BE2C (cell line): ENCODE results near the gene PRPF6. TPM values are rescaled to one million over a fixed set of nuclear protein-coding genes. Genes with fewer than 3 reads are reported as not detected.

Experiments used
- DNase-seq: peaks from one replicate; pipeline ENCODE4 v3.0.0-alpha.2; 2020
- H3K27me3 ChIP-seq: fragments of 250-450 bp; sonication (Bioruptor Pico); 2 replicates; pipeline ENCODE4 v1.5.1; 2020; ENCODE audit warnings: mild to moderate bottlenecking
- H3K36me3 ChIP-seq: fragments of 250-450 bp; sonication (Bioruptor Pico); 2 replicates; pipeline ENCODE4 v1.5.1; 2020; ENCODE audit warnings: mild to moderate bottlenecking
- H3K4me1 ChIP-seq: fragments of 250-450 bp; sonication (Bioruptor Pico); 2 replicates; pipeline ENCODE4 v1.5.1; 2020
- H3K4me3 ChIP-seq: 2 replicates; pipeline ENCODE4 v1.5.1; 2011; ENCODE audit warnings: low read depth, low read length
- H3K9me3 ChIP-seq: fragments of 250-450 bp; sonication (Bioruptor Pico); 2 replicates; pipeline ENCODE4 v1.5.1; 2020
- CTCF ChIP-seq: IDR thresholded peaks from 2 replicates; pipeline ENCODE4 v1.5.1; 2012; ENCODE audit warnings: mild to moderate bottlenecking, low read depth, low read length
- polyA plus RNA-seq: library from polyadenylated mRNA; unstranded; fragments of >200 nt; gene quantifications from one replicate; pipeline ENCODE4 v1.2.1, GENCODE V29; 2012; ENCODE audit warnings: low read depth, missing spikeins; ENCODE audit not compliant: insufficient read length, insufficient read depth

PRPF6 gene
- 341 TPM for polyA plus RNA-seq

- Histone ChIP-seq H3K27me3 (no peaks in the 10 kb centered on the region), H3K9me3 (no peaks in the 10 kb centered on the region), H3K4me3 (peak within 1 kb of the TSS; percentile 72), H3K36me3 (peaks cover 31% of the 10 kb centered on the region), H3K4me1 (peaks cover 12% of the 10 kb centered on the region)
- DNase-seq, result peak; percentile 98
- TF ChIP-seq CTCF, result peak; percentile 90
Observed at GRCh38 chr20:63980806-63981728, at the start of gene PRPF6. Gene PRPF6, plus strand, starts transcription at chr20:63981132. Its CDS starts 114 bp downstream, at chr20:63981246.

- DNase-seq, result no peak
- H3K9me3 ChIP-seq, result no peaks in the 10 kb centered on the region
- no peak for TF ChIP-seq CTCF
- no peaks in the 10 kb centered on the region for H3K27me3 ChIP-seq
- no peaks in the 10 kb centered on the region for H3K4me1 ChIP-seq
- H3K36me3 ChIP-seq, result peaks cover 76% of the 10 kb centered on the region
- H3K4me3 ChIP-seq, result no peak overlapping the region
Observed at GRCh38 chr20:63931735-63932134, 49.2 kb upstream of the PRPF6 start.

- H3K4me3 ChIP-seq, result no peak overlapping the region
- no peak for DNase-seq
- no peaks in the 10 kb centered on the region for H3K9me3 ChIP-seq
- H3K27me3 ChIP-seq, result no peaks in the 10 kb centered on the region
- no peaks in the 10 kb centered on the region for H3K4me1 ChIP-seq
- no peak for TF ChIP-seq CTCF
- H3K36me3 ChIP-seq, result peaks cover 66% of the 10 kb centered on the region
Observed at GRCh38 chr20:63932606-63933160, 48.2 kb upstream of the PRPF6 start.

GRCh38 chr20:63933646-63934045 is 47.3 kb upstream of the PRPF6 start:
- no peak for DNase-seq
- no peak for TF ChIP-seq CTCF
- Histone ChIP-seq H3K9me3 (no peaks in the 10 kb centered on the region), H3K4me1 (no peaks in the 10 kb centered on the region), H3K27me3 (no peaks in the 10 kb centered on the region), H3K4me3 (no peak overlapping the region), H3K36me3 (peaks cover 58% of the 10 kb centered on the region)

- Histone ChIP-seq H3K27me3 (no peaks in the 10 kb centered on the region), H3K4me3 (no peak overlapping the region), H3K9me3 (no peaks in the 10 kb centered on the region), H3K4me1 (no peaks in the 10 kb centered on the region), H3K36me3 (peaks cover 59% of the 10 kb centered on the region)
- TF ChIP-seq CTCF, result peak; percentile 61
- no peak for DNase-seq
Observed at GRCh38 chr20:63934271-63935068, 46.5 kb upstream of the PRPF6 start.
